ENCODE results near the gene H6PD.
"Not testable (repeated sequence)": the region's sequence is repeated elsewhere in the genome, so short reads cannot be mapped to it uniquely, and the experiment has no call there.

The H6PD gene

DNA sequence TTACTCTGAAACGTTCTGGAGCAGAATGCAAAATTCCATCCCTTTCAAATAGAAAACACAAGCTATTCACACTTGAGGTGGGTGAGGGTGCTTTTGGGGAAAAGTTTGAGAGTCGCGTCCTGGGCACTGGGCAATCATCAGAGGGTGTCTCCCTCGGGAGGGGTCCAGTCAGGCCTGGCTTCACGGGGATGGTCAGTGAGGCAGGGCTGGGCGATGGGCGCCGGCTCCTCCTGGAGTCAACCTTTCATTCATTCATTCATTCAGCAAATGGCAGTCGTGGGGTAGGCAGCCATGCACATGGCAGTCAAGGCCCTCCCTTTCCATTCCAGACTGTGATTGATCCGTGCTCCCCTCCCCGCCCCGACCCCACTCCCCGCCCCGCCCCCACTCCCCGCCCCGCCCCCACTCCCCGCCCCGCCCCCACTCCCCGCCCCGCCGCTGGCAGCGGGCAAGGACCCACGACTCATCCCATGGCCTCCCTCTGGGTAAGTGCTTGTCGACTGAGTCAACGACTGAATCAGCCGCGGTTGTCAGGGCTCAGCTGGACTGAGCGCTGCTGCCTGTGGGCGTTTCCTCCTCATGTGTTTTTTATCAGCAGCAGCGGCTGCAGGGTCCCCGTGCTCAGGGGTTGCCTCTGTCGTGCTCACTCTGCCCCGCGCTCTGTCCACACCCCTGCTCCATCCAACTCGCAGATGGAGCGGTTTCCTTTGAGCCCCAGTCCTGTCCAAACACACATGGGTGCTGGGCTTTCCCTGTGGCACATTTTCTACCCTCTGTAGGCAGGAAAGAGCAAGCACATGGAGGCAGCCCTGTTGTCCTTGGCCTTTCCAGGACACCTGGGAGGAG, 45.7 kb downstream of the H6PD start:
- DNase-seq: peak; percentile 68 to 72

DNA sequence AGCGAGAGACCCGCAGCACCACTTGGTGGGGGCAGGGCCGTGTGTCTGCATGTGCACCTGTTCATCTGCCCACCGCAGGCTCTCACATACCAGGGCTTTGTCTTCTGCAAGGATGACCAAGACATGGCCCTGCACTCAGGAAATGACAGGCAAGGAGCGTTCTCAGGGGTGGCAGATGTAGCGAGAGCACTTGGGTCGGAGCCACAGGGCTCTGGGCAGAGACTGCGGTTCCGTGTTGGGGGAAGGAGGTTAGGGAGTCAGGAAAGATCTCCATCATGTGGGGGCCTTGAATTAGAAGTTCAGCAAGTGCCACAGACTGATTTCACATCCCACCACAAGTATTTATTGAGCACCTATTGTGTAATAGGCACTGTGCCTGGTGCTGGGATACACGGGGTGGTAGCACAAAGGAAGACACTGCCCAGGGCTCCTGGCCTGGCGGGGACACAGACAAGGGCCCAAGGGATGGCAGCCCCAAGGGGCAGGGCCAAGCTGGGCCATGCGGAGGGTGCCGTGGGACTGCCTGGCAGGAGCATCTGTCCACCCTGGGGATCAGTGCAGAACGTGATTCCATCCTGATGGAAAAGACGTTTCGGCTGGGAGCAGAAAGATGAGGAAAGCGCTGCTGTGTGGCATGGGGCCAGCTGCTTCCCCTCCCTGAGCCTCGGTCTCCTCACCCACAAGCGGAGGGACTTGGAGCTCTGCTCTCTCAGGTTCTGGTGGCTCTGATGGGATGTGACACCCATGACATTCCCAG, 46.7 kb downstream of the H6PD start:
- DNase-seq: no peak

DNA sequence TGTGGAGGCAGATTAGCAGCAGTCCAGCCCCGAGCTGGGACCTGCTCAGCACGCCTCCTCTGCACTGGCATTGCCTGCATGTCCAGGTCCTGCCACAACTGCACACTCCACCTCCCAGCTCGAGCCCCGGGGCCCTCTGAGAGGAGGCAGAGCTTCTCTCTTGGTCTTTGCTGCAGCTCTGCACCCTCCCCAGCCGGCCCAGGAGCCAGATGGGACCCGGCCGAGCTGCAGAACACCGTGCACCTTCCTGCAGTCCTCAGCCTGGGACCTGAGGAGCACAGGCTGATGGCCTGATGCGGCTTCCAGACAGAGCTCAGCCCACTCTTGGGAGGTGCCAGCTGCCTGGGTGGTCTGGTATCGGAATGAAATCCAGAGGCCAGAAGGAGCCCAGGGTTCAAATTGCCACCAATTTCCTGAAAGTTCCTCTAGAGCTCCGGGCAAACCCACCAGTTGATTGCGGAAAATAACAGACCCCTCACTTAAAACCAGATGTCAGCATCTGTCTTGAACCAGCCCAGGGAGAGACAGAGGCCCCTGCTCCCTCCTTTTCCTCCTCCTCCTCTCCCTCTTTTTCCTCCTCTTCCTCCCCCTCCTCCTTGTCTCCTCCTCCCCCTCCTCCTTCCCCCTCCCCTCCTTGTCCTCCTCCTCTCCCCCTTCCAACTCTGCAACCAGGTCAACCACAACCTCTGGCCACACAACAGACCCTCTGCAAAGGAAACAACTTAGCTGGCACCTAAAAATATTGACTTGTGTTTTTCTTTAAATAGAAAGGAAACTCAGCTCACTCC, 47.5 kb downstream of the H6PD start:
- DNase-seq: no peak

DNA sequence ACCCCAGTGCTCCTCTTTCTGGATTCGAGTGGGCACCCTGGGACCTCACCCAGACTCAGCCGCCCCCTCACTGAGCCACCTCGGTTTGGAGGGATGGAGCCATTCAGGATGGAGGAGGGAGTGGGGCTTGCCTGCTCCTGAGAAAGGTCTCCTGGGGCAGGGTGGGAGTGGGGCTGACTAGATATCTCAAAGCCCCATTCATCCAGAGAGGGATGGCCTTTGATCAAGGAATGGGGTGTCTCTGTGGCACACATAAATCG, 48.1 kb downstream of the H6PD start:
- no peak for DNase-seq

DNA sequence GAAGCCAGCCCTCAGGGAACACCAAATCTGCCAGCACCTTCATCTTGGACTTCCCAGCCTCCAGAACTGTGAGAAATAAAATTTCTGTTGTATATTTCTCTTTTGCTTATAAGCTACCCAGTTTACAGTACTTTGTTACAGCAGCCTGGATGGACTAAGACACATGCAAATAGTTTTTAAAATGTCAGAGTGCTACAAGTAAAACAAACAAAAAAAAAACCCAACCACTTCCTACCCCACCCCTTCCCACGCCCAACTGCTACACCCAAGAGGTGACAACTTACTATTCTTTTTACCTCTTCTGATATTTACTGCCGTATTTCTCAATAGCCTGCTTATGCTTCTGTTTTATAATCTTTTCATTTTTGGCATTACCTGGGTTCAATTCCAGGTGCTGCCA, 49.5 kb downstream of the H6PD start:
- no peak for DNase-seq

DNA sequence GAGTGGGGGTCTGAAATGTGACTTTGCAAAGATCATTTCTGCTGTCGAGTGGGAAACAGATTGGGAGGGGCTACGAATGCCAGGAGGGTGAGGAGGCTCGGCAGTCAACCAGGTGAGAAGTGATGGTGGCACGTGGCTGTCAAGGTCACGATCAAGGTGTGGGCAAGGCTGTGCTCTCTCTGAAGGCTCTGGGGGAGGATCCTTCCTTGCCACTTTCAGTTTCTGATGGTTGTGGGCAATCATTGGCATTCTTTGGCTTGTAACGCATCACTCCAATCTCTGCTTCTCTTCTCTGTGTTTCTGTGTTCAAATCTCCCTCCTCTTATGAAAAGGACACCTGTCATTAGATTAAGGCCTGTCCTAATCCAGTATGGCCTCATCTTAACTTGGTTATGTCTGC, 52.0 kb downstream of the H6PD start:
- no peak for DNase-seq

DNA sequence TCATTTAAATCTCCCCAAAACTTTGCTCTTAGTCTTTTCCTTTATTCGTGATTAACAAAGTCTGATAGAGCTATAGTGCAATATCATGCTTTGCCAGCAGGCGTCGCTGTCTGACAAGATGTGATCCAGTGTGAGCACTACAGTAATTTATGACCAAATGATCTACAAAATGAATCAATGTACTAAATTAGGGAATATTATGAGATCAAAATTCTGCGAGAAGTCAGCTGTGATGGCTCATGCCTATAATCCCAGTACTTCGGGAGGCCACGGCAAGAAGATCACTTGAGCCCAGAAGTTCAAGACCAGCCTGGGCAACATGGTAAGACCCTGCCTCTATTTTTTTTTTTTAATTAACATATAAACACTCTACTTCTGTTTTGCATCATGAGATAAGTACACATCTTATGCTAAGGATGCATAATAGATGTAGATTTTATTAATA, 54.5 kb downstream of the H6PD start:
- peak; percentile 92 to 93 for DNase-seq

DNA sequence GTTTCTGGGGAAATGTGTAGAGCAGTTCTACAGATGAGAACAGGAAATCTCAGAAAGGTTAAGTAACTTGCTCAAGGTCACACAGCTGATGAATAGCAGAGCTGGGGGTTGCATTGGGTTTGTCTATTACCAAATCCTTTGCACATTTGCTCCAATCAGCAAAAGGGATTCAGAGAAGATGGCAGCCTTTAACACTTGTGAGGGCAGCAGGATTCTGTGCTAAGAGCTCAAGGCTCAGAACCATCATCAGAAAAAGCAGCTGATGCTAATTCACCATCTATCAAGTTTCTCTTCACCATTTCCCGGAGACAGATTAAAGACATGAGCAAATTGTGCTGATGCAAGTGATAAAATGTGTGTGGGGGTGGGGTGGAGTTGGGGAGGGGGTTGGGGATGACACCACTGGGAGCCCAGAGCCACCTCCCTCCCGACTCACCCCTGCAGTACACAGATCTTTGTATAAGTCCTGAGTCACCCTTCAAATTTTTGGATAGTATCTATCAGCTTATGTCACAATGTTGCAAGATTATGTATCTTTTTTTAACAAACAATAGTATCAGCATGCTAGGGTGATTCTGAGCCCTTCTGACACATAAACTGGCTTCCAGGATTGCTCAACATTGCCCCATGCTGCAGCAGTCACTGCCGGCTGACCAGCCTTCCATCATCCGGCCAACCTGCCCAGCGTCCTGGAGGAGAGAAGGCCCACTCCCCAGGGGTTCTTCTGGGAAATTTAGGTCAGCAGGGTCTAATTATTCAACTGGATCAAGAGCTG, 55.3 kb downstream of the H6PD start:
- DNase-seq: peak in 1 of 2 donors; percentile 46

DNA sequence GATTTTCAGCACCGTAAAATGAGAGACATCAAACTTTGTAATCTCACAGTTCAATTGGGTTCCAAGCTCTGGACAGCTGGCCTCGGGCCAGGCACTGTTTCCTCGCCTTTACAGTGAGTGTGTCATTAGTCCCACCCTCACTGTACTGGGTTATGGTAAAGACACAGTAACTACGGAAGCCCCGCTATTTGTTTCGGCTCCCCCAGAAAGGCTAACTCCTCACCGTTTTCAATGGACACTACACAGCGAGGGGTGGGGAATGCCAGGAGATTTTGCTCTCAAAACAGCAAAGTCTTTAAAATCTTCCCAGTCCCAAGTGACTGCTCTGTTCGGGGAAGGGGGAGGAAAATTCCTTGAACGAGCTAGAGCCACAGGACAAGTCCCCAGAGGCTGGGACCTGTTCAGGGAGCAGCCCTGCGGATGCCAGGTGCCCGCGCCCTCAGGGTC, 57.4 kb downstream of the H6PD start:
- DNase-seq: no peak

DNA sequence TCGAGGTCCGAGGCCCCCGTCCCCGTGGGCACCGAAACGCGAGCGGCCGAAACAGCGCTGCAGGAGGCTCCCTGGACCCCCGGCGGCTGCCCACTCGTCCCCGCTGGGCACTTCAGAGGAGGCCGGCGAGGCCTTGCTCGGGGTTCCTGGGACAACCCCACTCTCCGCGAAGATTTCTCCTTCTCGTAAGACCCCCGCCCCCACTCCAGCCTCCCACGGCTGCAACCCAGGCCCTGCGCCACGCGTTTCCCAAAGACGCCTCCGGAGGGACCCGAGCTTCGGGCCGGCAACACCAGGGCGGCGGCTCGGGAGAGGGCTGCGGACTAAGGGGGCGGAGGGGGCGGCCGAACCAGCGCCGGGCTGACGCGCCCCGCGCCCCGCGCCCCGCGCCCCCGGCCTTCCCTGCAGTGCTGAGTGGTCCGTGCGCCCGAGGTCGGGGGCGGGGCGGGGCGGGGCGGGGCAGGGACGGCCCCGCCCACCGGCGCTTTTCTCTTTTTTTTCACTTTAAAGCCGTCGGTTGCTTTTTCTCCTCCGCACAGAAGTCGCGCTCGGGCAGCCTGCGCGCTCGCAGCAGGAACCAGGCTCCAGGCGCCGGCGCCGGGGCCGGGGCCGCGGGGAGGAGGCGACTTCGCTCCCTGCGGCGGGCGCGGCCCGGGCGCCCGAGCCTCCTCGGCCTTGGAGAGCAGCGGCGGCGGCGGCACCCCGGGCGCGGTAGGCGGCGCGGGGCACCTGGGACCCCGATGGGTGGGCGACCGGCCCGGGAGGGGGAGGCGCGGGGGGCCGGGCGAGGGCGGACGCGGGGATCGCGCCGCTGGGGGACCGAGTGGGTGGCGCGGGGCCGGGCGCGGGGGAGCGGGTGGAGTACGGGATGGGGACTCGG, 58.0 kb downstream of the H6PD start, which contains the start of gene SPSB1:
Gene SPSB1, plus strand, starts transcription at position 534 of the 880 bp plus-strand sequence. CDS start 62,998 bp downstream, outside the sequence.
- peak; percentile 61 to 69 for DNase-seq

DNA sequence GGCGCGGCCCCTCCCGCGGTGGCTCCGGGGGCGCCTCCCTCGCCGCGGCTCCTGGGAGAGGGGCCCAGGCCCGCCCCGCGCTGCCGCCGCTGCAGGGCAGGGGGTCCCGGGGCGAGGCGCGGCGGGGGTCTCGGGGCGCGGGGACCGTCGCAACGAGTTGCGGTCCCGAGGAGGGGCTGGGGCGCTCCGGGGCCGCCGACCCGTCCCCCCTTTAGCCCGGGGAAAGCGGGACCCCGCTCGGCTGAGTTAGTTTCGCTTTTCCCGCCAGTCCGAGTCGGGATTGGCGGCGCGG, 58.6 kb downstream of the H6PD start:
- DNase-seq: no peak

DNA sequence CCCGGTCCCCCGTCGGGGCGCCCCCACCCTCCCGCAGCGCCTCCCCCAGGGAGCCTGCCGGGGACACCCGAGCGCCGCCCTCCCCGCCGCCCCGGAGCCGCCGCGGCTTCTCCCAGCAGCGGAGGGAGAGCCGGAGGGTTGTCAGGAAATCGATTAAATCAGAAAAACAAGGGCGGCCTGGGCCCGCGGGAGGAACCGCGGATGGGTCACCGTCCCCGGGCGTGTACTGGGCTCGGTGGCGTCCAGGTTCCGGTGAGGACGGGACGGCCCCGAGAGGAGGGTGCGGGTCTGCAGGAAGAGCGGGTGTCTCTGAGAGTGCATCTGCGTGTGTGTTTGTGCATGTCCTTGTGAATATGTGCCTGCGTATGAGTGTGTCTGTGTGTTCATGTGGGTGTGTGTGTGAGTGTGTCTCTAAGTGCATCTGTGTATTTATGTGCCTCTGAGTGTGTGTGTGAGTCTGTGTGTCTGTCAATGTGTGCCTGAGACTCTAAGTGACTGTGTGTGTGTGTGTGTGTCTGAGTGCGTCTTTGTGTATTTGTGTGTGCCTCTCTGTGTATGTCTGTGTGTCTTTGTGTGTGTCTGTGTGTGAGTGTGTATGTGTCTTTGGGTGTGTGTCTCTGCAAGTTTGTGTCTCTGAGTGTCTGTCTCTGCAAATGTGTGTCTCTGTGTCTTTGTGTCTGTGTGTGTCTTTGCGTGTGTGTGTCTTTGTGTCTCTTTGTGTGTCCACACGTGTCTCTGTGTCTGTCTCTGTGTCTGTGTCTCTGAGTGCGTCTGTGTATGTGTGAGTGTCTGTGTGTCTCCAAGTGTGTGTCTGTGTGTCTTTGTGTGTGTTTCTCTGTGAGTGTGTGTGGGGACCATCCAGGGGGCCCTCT, 59.2 kb downstream of the H6PD start:
- DNase-seq: peak; percentile 46 to 51

DNA sequence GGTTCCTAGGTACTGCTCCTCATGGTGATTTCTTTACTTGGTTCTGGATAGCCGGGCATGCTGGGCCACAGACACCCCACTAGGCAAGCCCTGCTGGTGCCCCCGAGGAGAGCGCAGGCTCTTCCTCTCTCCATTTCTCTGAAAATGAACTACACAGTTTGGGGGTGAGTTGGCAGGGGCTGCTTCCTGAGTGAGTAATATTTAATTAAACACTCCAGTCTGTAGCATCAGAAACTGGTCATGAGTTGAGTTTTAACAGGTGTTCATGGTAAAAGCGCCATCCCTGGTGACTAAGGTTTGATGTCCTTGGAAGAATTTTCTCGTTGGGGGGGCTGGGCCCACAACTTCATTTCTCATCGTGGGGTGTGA, 59.8 kb downstream of the H6PD start:
- DNase-seq: peak; percentile 31 to 35

DNA sequence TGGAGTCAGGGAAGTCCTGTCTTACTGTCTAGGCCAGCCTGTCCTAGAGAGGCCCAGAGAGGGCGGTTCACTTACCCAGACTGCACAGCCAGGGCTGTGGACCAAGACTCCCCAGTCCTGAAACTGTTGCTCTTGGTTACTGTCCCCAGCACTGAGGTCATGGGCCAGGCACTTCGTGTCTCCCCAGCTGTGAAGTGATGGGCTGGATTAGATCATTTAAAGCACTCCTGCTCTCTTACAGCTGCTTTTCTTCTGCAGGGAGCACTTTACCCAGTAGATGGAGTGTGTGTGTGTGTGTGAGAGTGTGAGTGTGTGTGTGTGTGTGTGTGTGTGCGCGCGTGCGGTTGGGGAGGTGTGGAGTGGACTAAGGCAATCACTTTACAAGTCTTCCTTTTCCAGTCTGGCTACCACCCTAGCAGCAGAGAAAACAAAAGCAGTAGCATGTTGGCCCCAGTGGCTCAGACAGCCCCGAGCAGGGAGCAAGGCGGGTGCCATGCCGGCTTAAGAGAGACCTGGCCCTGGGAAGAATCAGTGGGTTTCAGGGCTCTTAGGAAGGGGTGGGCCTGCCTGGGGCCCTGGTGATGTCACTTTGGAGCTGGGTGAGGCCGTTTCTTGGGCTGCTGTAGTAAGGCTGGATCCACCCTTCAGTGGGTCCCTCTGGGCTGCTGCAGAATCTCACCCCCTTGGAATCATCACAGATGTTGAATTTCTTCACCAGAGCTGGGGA, 60.5 kb downstream of the H6PD start:
- DNase-seq: peak in 1 of 2 donors; percentile 20

DNA sequence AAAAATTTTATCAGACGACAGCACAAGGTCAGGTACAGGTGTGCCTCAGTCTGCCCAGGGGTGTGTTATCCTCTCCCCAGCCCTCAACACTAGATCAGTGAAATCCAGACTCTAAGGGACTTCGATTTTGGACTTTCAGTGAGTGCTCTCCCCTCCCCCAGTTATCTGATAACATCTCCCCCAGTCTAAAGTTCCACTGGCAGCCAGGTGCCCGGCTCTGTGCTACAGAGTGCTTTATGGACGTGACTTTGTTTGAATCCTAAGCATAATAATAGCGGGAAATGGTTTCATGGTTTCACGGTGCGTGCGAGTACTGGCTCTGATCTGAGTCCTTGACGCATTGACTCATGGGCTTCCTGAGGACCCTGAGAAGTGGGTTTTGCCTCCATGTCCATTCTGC, 61.3 kb downstream of the H6PD start:
- DNase-seq: no peak

DNA sequence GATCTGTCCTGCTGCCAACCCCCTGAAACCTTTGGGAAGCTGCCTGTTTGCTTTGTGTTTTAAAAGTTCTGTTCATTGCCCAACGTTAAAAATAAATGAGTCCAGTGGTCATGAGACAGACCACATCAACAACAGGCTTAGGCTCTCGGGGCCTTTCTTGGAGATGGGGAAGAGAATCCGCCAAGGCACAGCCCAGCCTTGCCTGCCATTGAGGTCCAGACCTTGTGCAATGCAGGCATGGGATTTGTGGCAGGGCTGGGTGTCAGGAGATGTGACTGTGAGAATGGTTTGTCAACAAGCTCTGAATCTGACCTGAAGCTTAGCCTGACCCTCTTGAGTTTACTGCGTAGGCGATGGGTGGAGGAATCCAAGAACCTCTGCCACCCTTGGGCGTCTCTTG, 62.3 kb downstream of the H6PD start:
- no peak for DNase-seq

DNA sequence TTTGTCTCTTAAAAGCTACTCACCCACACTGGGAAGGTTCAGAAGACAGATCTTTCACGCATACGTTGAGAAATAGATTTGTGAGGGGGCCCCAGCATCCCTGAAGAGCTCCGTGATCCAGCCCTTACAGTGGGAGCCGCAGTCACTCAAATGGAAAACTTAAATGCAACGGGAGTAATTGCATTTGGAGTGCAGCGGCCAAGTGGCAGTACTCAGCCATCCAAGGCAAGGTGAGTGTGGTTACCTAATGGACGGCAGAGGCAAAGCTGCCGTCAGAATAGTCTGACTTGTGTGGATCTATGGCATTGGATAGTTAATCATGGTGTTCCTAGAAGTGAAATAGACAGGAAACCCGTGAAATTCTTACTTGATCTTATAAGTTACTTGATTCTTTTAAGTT, 63.3 kb downstream of the H6PD start:
- DNase-seq: no peak

DNA sequence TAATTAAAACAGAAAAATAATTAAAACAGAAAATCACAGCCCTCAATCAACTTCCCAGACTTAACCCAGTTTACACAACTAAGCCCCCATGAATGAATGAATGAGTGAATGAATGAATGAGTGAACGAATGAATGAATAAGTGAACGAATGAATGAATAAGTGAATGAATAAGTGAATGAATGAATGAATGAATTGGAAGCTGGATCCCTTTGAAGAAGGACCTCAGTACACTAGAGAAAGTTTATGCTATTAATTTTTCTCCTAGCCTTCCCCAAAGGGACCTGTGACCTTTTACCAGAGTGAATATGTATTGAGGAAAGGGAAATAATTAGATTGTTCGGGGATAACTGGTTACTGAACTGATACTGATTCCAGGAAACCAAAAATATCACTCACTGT, 63.7 kb downstream of the H6PD start:
- DNase-seq: no peak

DNA sequence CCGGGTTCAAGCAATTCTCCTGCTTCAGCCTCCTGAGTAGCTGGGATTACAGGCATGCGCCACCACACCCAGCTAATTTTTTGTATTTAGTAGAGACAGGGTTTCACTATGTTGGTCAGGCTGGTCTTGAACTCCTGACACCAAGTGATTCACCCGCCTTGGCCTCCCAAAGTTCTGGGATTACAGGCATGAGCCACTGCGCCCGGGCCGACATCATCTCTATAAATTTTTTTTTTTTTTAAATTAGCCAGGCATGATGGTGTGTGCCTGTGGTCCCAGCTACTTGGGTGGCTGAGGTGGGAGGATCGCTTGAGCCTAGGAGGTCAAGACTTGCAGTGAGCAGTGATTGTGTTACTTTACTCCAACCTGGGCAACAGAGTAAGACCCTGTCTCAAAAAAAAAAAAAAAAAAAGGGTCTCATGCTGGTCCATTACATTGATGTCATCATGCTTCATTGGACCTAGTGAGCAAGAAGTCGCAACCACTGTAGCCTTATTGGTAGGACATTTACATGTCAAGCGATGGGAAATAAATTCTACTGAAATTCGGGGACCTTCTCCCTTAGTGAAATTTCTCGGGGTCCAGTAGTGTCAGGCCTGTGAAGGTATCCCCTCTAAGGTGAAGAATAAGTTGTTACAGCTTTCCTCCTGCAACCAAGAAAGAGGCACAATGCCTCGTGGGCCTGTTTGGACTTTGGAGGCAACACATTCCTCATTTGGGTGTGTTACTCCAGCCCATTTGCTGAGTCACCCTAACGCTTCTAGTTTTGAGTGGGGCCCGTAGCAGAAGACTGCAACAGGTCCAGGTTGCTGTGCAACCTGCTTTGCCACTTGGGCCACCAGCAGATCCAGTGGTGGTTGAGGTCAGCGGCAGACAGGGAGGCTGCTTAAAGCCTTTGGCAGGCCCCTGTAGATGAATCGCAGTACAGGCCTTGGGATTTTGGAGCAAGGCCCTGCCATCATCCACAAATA, 65.3 kb downstream of the H6PD start:
- DNase-seq: not testable (repeated sequence)

Measured in stimulated activated CD4-positive, alpha-beta T cell treated with anti-CD3 and anti-CD28 coated beads, Interleukin-2, amount 100 ng/mL, for 24 hours (primary cell).